HFFc6 (cell line): ENCODE results near the gene TOMM70. TPM values are rescaled to one million over a fixed set of nuclear protein-coding genes. Genes with fewer than 3 reads are reported as not detected.

Experiments used
- DNase-seq: peaks from one replicate; pipeline ENCODE4 v3.0.0-alpha.2; 2018
- H3K27ac Mint-ChIP-seq: 2 replicates; pipeline ENCODE4 v1.8.0; 2020; ENCODE audit warnings: mild to moderate bottlenecking, mixed read lengths
- H3K27me3 Mint-ChIP-seq: 2 replicates; pipeline ENCODE4 v1.8.0; 2021; ENCODE audit warnings: mild to moderate bottlenecking, moderate library complexity, mixed read lengths; ENCODE audit not compliant: insufficient read depth
- H3K36me3 Mint-ChIP-seq: 2 replicates; pipeline ENCODE4 v1.8.0; 2021; ENCODE audit warnings: low read depth, mixed read lengths
- H3K4me1 Mint-ChIP-seq: 2 replicates; pipeline ENCODE4 v1.8.0; 2020; ENCODE audit warnings: low read depth, mixed read lengths
- H3K4me3 Mint-ChIP-seq: 2 replicates; pipeline ENCODE4 v1.8.0; 2020; ENCODE audit warnings: mild to moderate bottlenecking, moderate library complexity, mixed read lengths
- H3K9me3 Mint-ChIP-seq: 2 replicates; pipeline ENCODE4 v1.8.0; 2020; ENCODE audit warnings: mild to moderate bottlenecking, mixed read lengths
- CTCF ChIP-seq: fragments of 200-600 bp; sonication (generic); IDR thresholded peaks from 2 replicates; pipeline ENCODE4 v1.5.0; 2021; ENCODE audit warnings: antibody characterized with exemption, mild to moderate bottlenecking
- total RNA-seq, 6 experiments: library from RNA; stranded (reverse); fragmentation: NEBNext Ultra II Directional; extraction: Animal tissue kit (Norgen Biotek cat#: 25700); gene quantifications; 2 replicates in 1 of 6; 3 replicates in 5 of 6; pipeline ENCODE4 v1.2.3, GENCODE V29; 2021

The TOMM70 gene
- total RNA-seq, 6 experiments from 2014 or later: 45.9 to 51.7 (median 48.7) TPM

- Mint-ChIP-seq H3K27me3 (no peaks in the 10 kb centered on the region; the same call in 1 of the 2 replicates), H3K36me3 (peaks cover 16% of the 10 kb centered on the region), H3K9me3 (peaks cover 23% of the 10 kb centered on the region), H3K27ac (no peak overlapping the region), H3K4me1 (peaks cover 10% of the 10 kb centered on the region), H3K4me3 (no peak overlapping the region)
- TF ChIP-seq CTCF: no peak
- DNase-seq: no peak
These were observed 37.7 kb upstream of the TOMM70 start for GRCh38 chr3:100438623-100438974.

DNA sequence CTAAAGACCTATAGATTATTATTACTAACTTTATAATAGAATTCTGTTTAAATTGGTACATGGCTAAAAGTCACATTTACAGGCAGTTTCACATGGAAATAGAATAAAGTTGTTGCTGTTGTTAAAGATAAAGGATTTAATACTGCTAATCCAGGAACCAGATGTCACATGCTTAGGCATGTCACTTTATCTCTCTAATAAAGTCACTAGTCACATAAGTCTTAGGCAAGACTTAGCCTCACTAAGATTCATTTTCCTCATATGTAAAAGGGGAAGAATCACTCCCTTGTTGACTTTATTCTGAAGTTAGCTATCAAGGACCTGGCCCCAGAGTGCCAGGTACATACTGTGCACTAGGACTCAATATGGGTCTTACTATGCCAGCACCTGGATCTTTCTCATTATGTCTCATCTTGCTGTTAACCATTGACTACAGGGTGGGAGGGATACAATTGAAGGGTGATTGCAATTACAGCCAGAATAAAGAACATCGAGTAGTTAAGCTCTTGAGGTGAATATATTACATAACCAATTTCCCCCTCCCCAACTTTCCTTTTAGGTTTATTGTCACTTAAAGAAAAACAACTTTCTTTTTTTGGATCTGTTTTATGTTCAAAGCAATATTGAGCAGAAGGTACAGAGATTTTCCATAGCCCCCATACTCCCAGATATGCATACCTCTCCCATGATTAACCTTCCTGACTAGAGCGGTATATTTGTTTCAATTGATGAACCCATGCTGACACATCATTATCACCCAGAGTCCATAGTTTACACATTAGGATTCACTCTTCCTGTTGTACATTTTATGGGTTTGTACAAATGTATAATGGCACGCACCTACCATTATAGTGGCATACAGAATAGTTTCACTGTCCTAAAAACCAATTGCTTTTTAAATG lies 37.1 kb upstream of the TOMM70 start:
- peaks cover 24% of the 10 kb centered on the region for H3K9me3 Mint-ChIP-seq
- H3K4me1 Mint-ChIP-seq: peaks cover 10% of the 10 kb centered on the region
- no peak overlapping the region for H3K4me3 Mint-ChIP-seq

DNA sequence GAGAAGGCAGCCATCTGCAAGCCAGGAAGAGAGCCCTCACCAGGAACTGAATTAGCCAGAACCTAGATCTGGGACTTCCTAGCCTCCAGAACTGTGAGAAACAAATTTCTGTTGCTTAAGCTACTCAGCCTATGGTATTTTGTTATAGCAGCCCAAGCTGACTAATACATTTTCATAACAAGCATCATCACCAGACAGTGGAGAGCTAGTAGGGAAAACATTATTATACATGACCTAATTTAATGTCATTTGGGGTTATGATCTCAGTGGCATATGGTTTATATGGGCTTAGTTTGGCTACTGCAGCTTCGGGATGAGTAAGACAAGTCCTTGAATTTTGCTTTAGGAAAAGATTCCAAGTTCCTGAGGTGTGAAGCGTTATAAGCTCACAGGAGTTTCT lies 36.1 kb upstream of the TOMM70 start:
- Mint-ChIP-seq H3K36me3 (peaks cover 22% of the 10 kb centered on the region), H3K27me3 (no peaks in the 10 kb centered on the region; the same call in 1 of the 2 replicates), H3K4me3 (no peak overlapping the region), H3K9me3 (peaks cover 24% of the 10 kb centered on the region), H3K27ac (no peak overlapping the region), H3K4me1 (peaks cover 10% of the 10 kb centered on the region)
- no peak for TF ChIP-seq CTCF
- DNase-seq: no peak

More for the DNA sequence above, 37.1 kb upstream of the TOMM70 start:
- no peak overlapping the region for H3K27ac Mint-ChIP-seq
- no peaks in the 10 kb centered on the region; the same call in 1 of the 2 replicates for H3K27me3 Mint-ChIP-seq
- DNase-seq: no peak
- H3K36me3 Mint-ChIP-seq: peaks cover 20% of the 10 kb centered on the region
- no peak for TF ChIP-seq CTCF

DNA sequence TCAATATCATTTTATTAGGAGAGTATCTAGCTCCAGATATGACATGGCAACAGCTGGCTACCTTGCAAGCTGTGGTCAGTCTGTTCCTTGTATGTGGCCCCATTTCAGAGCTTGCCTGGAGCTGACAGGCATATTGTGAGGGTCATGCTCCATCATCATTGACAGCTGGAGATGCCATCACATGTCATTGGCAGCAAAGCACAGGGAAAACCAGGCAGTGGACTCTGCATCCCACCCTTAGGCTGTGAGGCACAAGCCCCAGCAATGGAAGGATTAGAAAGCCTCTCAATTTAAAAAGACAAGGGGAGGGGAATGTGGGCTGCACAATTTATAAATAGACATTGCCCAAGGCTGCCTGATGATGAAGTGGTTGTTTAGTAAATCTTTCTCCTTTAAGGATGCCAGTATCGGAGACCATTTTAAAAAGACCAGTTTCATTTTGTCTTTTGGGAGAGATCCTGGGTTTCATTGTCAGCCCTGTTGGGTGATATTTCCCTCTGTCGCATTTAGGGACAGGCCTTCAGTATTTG lies 28.4 kb upstream of the TOMM70 start:
- H3K4me3 Mint-ChIP-seq: no peak overlapping the region
- peaks cover 7% of the 10 kb centered on the region for H3K9me3 Mint-ChIP-seq
- no peak overlapping the region; the same call in 1 of the 2 replicates for H3K27ac Mint-ChIP-seq
- peaks cover 5% of the 10 kb centered on the region; the same call in 1 of the 2 replicates for H3K27me3 Mint-ChIP-seq
- peaks cover 10% of the 10 kb centered on the region; the same call in 1 of the 2 replicates for H3K4me1 Mint-ChIP-seq
- TF ChIP-seq CTCF: no peak
- H3K36me3 Mint-ChIP-seq: peaks cover 7% of the 10 kb centered on the region; the same call in 1 of the 2 replicates
- DNase-seq: no peak

GRCh38 chr3:100427699-100428098 lies 26.8 kb upstream of the TOMM70 start:
- no peak for DNase-seq
- Mint-ChIP-seq H3K4me1 (peaks cover 10% of the 10 kb centered on the region; the same call in 1 of the 2 replicates), H3K27ac (no peak overlapping the region), H3K4me3 (no peak overlapping the region), H3K27me3 (peaks cover 5% of the 10 kb centered on the region; the same call in 1 of the 2 replicates), H3K9me3 (no peaks in the 10 kb centered on the region), H3K36me3 (no peaks in the 10 kb centered on the region; the same call in 1 of the 2 replicates)
- no peak for TF ChIP-seq CTCF
